Stimulated activated naive CD4-positive, alpha-beta T cell treated with Interleukin-2 at 50 U/mL for 16 hours (primary cell): Measurements from ENCODE around the gene ITPR3.

Source experiments
- DNase-seq: peaks from one replicate; lab custom pipeline; 2025; lab: John Stamatoyannopoulos, UW

The ITPR3 gene

DNA sequence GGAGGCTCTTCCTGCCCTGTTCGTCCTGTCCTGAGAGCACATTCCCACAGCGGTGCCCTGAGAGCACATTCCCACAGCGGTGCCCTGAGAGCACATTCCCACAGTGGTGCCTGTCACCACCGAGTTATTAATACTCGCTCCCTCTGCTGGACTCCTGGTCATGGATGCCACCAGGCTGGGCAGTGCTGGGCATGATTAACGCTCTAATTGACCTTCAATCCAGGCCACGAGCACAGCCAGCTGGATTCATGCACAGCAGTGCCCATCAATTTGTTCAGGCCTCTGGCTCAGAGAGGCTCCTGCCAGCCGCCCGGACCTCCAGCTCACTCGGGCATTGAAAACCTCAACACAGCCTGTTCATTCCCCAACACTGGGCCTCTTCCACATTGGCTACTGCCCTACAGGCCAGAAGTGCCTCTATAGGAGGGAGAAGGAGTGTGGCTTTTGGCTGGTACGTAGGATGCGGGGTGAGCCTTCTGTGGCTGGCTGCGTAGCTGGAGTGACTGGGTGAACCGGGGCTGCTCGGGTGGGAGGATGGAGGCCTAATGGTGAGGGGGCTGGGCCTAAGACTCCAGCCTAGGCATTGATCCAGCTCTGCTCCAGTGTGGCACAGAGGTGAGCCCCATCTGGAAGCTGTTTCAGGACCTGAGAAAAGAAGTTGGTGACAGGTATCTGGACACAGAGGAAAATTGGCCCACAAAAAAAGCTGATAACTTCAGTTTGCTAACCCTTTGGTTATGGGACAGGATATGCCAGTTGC is 116.3 kb downstream of the ITPR3 start:
- DNase-seq: no peak

DNA sequence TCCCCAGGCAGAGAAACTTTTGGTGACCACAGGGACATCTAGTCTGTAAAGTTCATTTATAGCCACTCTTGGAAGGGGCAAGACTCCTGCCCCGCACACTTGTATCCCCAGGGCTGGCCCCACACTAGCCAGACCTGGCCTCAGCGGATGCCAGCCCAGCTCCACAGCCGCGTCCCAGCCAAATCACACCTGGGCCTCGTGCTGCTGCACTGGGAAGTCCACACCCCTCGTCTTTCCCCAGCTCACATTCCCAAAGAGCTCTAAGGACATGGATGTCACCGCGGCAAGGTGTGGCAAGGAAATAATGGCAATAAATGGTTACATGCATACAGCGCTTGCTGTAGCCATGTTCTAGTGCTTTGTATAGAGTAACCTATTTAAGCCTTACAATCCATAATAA is 117.0 kb downstream of the ITPR3 start:
- DNase-seq: no peak

GRCh38 chr6:33738879-33739278 is 117.8 kb downstream of the ITPR3 start:
- no peak for DNase-seq

GRCh38 chr6:33739571-33739970 is 118.4 kb downstream of the ITPR3 start:
- DNase-seq: no peak

- no peak for DNase-seq
These were observed 119.1 kb downstream of the ITPR3 start for GRCh38 chr6:33740204-33740608.

- DNase-seq: no peak
These were observed 119.7 kb downstream of the ITPR3 start for GRCh38 chr6:33740794-33741193.

- DNase-seq: no peak
These were observed 121.0 kb downstream of the ITPR3 start for GRCh38 chr6:33742092-33742491.

DNA sequence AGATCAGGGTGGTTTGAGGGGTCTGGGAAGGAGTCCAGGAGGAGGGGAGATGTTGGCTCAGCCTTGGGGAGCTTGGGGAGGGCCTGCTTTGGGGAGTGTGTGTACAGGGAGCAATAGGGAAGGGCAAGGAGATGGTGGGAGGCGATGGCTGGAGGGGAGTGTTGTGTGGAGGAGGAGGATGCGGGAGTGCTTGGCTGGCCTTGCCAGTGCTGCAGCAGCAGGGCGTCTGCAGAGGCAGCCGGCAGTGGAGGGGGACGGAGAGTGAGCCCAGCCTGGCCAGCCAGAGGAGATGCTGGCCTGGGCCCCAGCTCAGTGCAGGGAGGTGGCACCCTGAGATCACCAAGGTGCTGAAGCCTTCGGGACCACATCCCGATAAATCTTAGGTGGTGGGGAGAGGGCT is 121.7 kb downstream of the ITPR3 start:
- no peak for DNase-seq

GRCh38 chr6:33744001-33744848 is 123.1 kb downstream of the ITPR3 start:
- peak; percentile 57 for DNase-seq

GRCh38 chr6:33744895-33745546 is 123.9 kb downstream of the ITPR3 start:
- DNase-seq: no peak

DNA sequence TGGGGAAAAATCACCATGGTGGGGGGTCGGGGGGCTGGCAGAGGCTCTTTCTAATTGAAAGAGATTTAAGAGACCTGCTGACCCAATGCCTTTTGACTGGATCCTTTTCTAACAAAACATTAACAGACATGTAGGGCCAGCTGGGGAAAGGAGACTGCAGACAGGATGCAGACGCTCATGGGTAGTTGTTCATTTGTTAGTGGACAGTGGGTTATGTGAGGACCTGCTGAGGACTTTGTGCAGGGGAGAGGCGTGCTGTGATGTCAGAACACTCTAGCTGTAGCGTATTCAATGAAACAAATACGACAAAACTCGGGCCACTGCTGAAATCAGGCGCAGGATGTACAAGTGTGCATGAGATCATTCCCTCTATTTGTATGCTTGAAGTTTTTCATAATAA is 124.4 kb downstream of the ITPR3 start:
- DNase-seq: no peak
